LNCaP clone FGC (cell line): ENCODE results near the gene DERA.

ENCODE experiments used
- DNase-seq: peaks from one replicate; pipeline ENCODE4 v3.0.0-alpha.2; 2011; ENCODE audit warnings: low read depth
- H3K4me3 ChIP-seq: 2 replicates; pipeline ENCODE4 v1.5.1; 2011; ENCODE audit warnings: mild to moderate bottlenecking, low read depth, low read length, control low read depth
- TF ChIP-seq, protein P1 (sequence below): IDR thresholded peaks from 2 replicates; pipeline ENCODE4 v1.5.1; 2012; ENCODE audit warnings: mild to moderate bottlenecking; ENCODE audit not compliant: control insufficient read depth, insufficient read depth; ENCODE audit errors: extremely low read depth

DERA gene

DNA sequence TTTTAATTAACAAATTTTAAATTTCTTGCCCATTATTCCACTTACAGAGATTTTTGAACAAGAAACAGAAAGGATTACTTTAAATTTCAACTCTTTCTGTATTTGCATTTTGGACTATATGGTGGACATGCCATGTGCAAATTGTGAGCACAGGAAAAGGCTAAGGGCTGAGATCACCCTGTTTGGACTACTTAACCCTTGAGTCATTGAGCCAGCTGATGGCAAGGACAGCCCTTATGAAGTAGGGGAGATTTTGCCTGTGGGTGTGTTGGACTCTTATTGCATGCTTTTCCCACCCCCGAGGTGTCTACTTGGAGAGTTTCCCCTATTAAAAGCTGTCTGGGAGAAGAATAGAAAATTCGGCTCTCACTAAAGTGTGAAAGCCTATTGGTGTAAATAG is 17.2 kb downstream of the DERA start:
- no peak overlapping the region for H3K4me3 ChIP-seq
- DNase-seq = no peak
- TF ChIP-seq, protein P1, sequence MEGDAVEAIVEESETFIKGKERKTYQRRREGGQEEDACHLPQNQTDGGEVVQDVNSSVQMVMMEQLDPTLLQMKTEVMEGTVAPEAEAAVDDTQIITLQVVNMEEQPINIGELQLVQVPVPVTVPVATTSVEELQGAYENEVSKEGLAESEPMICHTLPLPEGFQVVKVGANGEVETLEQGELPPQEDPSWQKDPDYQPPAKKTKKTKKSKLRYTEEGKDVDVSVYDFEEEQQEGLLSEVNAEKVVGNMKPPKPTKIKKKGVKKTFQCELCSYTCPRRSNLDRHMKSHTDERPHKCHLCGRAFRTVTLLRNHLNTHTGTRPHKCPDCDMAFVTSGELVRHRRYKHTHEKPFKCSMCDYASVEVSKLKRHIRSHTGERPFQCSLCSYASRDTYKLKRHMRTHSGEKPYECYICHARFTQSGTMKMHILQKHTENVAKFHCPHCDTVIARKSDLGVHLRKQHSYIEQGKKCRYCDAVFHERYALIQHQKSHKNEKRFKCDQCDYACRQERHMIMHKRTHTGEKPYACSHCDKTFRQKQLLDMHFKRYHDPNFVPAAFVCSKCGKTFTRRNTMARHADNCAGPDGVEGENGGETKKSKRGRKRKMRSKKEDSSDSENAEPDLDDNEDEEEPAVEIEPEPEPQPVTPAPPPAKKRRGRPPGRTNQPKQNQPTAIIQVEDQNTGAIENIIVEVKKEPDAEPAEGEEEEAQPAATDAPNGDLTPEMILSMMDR = no peak

DNA sequence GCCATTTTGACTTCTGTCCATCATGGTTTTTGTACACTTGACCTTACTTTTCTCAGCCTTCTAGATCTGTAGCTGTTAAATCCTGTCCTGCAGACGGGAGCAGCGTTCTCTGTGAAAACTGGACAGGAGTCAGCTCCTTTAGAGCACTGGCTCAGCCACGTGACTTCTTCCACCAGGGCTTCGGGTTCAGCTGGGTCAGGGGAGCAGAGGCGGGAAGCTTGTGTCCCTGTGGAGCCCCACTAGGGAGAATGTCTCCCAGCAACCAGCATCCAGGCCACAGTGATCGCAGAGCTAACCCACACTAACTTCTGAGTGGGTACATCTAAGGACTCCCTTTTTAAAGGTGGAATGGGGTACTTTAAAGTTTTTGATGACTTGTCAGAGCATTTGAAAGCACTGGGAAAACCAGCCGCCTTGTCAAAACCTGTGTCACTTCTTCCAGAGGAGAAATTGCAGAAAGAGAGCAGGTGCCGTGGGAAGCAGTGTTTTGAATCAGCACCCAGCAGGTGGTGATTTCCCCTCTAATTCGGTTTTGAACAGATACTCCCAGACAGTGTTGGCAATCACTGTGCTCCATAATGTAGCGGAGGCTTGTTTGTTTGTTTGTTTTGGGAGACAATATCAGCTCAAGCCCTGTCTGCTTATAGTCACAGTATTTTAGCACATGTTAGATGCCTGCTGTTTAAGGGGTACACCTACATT is 17.9 kb downstream of the DERA start:
- no peak for DNase-seq
- TF ChIP-seq, protein P1 = no peak
- no peak overlapping the region for H3K4me3 ChIP-seq

DNA sequence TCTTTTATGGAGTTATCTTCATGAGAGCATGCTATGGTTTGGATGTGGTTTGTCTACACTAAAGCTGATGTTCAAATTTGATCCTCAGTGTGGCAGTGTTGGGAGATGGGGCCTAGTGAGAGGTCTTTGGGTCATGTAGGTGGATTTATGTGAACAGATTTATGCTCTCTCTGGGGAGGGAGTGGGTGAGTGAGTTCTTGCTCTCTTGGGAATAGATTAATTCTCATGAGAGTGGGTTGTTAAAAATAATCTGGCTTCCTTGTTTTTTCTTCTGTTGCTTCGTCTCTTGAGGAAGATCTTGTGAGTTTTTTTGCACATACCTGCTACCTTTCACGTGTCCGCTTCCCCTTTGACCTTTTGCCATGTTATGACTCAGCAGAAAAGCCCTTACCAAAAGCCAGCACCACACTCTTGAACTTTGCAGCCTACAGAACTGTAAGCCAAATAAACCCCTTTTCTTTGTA is 20.5 kb downstream of the DERA start:
- TF ChIP-seq, protein P1 = no peak
- no peak for DNase-seq
- H3K4me3 ChIP-seq = no peak overlapping the region

DNA sequence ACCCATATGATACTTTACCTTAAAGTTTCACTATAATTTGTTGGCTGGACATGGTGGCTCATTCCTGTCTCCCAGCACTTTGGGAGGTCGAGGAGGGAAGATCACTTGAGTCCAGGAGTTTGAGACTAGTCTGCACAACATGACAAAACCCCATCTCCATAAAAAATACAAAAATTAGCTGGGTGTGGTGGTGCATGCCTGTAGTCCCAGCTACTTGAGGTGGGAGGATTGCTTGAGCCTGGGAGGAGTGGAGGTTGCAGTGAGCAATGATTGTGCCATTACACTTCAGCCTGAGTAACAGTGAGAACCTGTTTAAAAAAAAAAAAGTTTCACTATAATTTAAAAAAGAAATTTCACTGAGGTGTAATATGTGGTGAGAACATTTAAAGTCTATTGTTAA is 21.2 kb downstream of the DERA start:
- TF ChIP-seq, protein P1 = no peak
- DNase-seq = no peak
- H3K4me3 ChIP-seq = no peak overlapping the region

DNA sequence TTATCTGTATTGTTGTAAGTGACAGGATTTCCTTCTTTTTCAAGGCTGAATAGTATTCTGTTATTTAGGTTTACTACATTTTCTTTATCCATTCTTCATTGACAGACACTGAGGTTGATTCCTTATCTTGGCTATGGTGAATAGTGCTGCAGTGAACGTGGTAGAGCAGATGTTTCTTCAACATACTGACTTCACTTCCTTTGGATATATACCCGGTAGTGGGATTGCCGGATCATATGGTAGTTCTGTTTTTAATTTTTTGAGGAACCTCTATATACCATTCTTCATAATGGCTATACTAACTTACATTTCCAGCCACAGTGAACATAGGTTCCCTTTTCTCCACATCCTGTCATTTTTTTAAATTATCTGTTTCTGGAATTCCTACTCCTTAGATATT is 21.8 kb downstream of the DERA start:
- DNase-seq = no peak
- TF ChIP-seq, protein P1 = no peak
- H3K4me3 ChIP-seq = no peak overlapping the region

DNA sequence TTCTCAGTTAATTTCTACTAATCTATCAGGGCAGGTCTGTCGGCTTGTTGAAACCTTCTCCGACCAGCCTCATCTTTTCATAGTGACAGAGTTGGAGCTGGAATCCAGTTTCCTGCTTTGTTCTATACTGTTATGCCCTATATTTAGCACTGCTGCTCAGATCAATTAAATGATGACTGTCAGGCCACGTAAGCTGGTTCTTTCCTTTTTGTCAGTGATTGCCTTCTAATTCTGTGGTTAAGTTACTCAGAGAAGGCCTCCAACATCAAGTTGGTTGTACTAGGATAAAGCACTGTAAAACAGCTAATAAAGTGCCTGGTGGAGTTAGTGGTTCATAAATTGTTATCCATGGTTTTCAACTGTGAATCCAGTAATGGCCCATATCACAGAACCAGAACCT is 22.6 kb downstream of the DERA start:
- DNase-seq = no peak
- TF ChIP-seq, protein P1 = no peak
- H3K4me3 ChIP-seq = no peak overlapping the region

DNA sequence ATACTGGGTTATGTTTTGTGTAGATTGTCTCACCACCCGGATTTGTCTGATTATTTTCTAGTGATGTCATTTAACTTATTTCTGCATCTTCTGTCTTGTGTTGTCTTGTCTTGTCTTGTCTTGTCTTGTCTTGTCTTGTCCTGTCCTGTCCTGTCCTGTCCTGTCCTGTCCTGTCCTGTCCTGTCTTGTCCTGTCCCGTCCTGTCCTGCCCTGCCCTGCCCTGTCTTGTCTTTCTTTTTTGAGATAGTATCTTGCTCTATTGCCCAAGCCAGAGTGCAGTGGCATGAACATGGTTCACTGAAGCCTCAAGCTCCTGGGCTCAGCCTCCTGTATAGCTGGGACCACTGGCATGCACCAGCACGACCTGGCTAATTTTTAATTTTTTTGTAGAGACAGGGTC is 25.6 kb downstream of the DERA start:
- DNase-seq = no peak
- TF ChIP-seq, protein P1 = no peak
- H3K4me3 ChIP-seq = no peak overlapping the region
